Suprapubic skin (tissue), 4 donors: ENCODE data around the gene SUGT1. TPM values are rescaled to one million over a fixed set of nuclear protein-coding genes. Genes with fewer than 3 reads are reported as not detected.
"Not testable (repeated sequence)": the region's sequence is repeated elsewhere in the genome, so short reads cannot be mapped to it uniquely, and the experiment has no call there.

Experiments used
- DNase-seq, 2 donors: peaks; one replicate each; pipeline ENCODE4 v3.0.0-alpha.2; 2019; ENCODE audit warnings: low spot score in 2 of 2
- H3K27ac ChIP-seq: fragments of 200-600 bp; sonication (generic); one replicate; pipeline ENCODE4 v1.5.1; 2019
- H3K27me3 ChIP-seq: fragments of 200-600 bp; sonication (generic); one replicate; pipeline ENCODE4 v1.5.1; 2019
- H3K36me3 ChIP-seq: fragments of 200-600 bp; sonication (generic); one replicate; pipeline ENCODE4 v1.5.1; 2019
- H3K4me1 ChIP-seq: fragments of 200-600 bp; sonication (generic); one replicate; pipeline ENCODE4 v1.5.1; 2019
- H3K4me3 ChIP-seq: fragments of 200-600 bp; sonication (generic); one replicate; pipeline ENCODE4 v1.5.1; 2019; ENCODE audit warnings: mild to moderate bottlenecking
- H3K9me3 ChIP-seq: fragments of 200-600 bp; sonication (generic); one replicate; pipeline ENCODE4 v1.5.1; 2019
- CTCF ChIP-seq, 2 donors: fragments of 200-600 bp in 1 of 2; fragments of 450-650 bp in 1 of 2; sonication (generic) in 1 of 2; IDR thresholded peaks; one replicate each; pipeline ENCODE4 v1.5.1; 2016 to 2019; ENCODE audit warnings: antibody characterized with exemption in 2 of 2, mild to moderate bottlenecking in 1 of 2, moderate library complexity in 1 of 2
- EP300 ChIP-seq: sonication (generic); formaldehyde crosslinking; IDR thresholded peaks from one replicate; pipeline ENCODE4 v1.6.1; 2017; ENCODE audit warnings: antibody characterized with exemption
- POLR2A ChIP-seq, 2 donors: fragments of 450-650 bp; IDR thresholded peaks; one replicate each; pipeline ENCODE4 v1.6.1; 2017; ENCODE audit warnings: antibody characterized with exemption in 2 of 2, mild to moderate bottlenecking in 2 of 2, moderate library complexity in 2 of 2
- POLR2AphosphoS5 ChIP-seq, 3 donors: sonication (generic); formaldehyde crosslinking; IDR thresholded peaks; one replicate each; pipeline ENCODE4 v1.6.1; 2017; ENCODE audit warnings: antibody characterized with exemption in 3 of 3
- WGBS: methylation state at CpG from one replicate; pipeline ENCODE4 v1.1.5; 2018; 5-methylcytosine and 5-hydroxymethylcytosine counted together
- total RNA-seq, 4 donors: library from RNA; depleted of rRNA; stranded (reverse); fragments of >200 nt; gene quantifications; one replicate each; pipeline ENCODE4 v1.1.0, GENCODE V29; 2016

The SUGT1 gene
- total RNA-seq, 4 donors from 2014 or later: 23.7 to 38.2 (median 28.8) TPM

- WGBS: 79% methylated on average over 1 of the region's 1 CpG
Observed at GRCh38 chr13:52673465-52673864, 20.8 kb downstream of the SUGT1 start.

GRCh38 chr13:52677823-52678222, 25.2 kb downstream of the SUGT1 start:
- no peaks in the 10 kb centered on the region for H3K27me3 ChIP-seq
- peaks cover 68% of the 10 kb centered on the region for H3K36me3 ChIP-seq
- no peak overlapping the region for H3K4me3 ChIP-seq
- H3K4me1 ChIP-seq: no peaks in the 10 kb centered on the region
- 100% methylated on average over 1 of the region's 1 CpG for WGBS
- TF ChIP-seq POLR2AphosphoS5 (IDR thresholded peaks at IDR 0.05) (no peak), CTCF (IDR thresholded peaks at IDR 0.05) (no peak), POLR2A (IDR thresholded peaks at IDR 0.05) (no peak), EP300 (no peak)
- no peaks in the 10 kb centered on the region for H3K9me3 ChIP-seq
- no peak overlapping the region for H3K27ac ChIP-seq
- no peak for DNase-seq

More at GRCh38 chr13:52673465-52673864, 20.8 kb downstream of the SUGT1 start:
- TF ChIP-seq EP300: no peak
- no peak for TF ChIP-seq CTCF (IDR thresholded peaks at IDR 0.05)
- no peak for TF ChIP-seq POLR2A (IDR thresholded peaks at IDR 0.05)
- TF ChIP-seq POLR2AphosphoS5 (IDR thresholded peaks at IDR 0.05): no peak
- Histone ChIP-seq H3K36me3 (peaks cover 40% of the 10 kb centered on the region), H3K9me3 (no peaks in the 10 kb centered on the region), H3K4me1 (no peaks in the 10 kb centered on the region), H3K27ac (no peak overlapping the region), H3K27me3 (no peaks in the 10 kb centered on the region), H3K4me3 (no peak overlapping the region)
- DNase-seq: no peak

GRCh38 chr13:52685806-52686205, 33.2 kb downstream of the SUGT1 start:
- H3K4me3 ChIP-seq, H3K27ac ChIP-seq, H3K27me3 ChIP-seq, H3K9me3 ChIP-seq, H3K4me1 ChIP-seq, DNase-seq: not testable (repeated sequence)
- peaks cover 60% of the 10 kb centered on the region for H3K36me3 ChIP-seq
- 94% methylated on average over 9 of the region's 9 CpGs for WGBS

- TF ChIP-seq CTCF (IDR thresholded peaks at IDR 0.05) (no peak), POLR2A (IDR thresholded peaks at IDR 0.05) (no peak), EP300 (no peak), POLR2AphosphoS5 (IDR thresholded peaks at IDR 0.05) (no peak)
- Histone ChIP-seq H3K27ac (no peak overlapping the region), H3K27me3 (no peaks in the 10 kb centered on the region), H3K4me3 (no peak overlapping the region), H3K4me1 (no peaks in the 10 kb centered on the region), H3K36me3 (peaks cover 57% of the 10 kb centered on the region), H3K9me3 (no peaks in the 10 kb centered on the region)
- WGBS: 94% methylated on average over 4 of the region's 4 CpGs
- no peak for DNase-seq
Observed at GRCh38 chr13:52686376-52686775, 33.7 kb downstream of the SUGT1 start.

GRCh38 chr13:52695856-52696255, 43.2 kb downstream of the SUGT1 start:
- DNase-seq: no peak
- Histone ChIP-seq H3K27me3 (no peaks in the 10 kb centered on the region), H3K9me3 (no peaks in the 10 kb centered on the region), H3K27ac (no peak overlapping the region), H3K4me3 (no peak overlapping the region), H3K4me1 (no peaks in the 10 kb centered on the region), H3K36me3 (peaks cover 3% of the 10 kb centered on the region)
- WGBS: 89% methylated on average over 3 of the region's 3 CpGs
- no peak for TF ChIP-seq POLR2A (IDR thresholded peaks at IDR 0.05)
- TF ChIP-seq POLR2AphosphoS5 (IDR thresholded peaks at IDR 0.05): no peak

- Histone ChIP-seq H3K27me3 (no peaks in the 10 kb centered on the region), H3K27ac (no peak overlapping the region), H3K4me3 (no peak overlapping the region), H3K4me1 (no peaks in the 10 kb centered on the region), H3K9me3 (no peaks in the 10 kb centered on the region), H3K36me3 (no peaks in the 10 kb centered on the region)
- DNase-seq: no peak
- TF ChIP-seq CTCF (IDR thresholded peaks at IDR 0.05) (no peak), POLR2AphosphoS5 (IDR thresholded peaks at IDR 0.05) (no peak), POLR2A (IDR thresholded peaks at IDR 0.05) (no peak), EP300 (no peak)
- 94% methylated on average over 5 of the region's 5 CpGs for WGBS
Observed at GRCh38 chr13:52696566-52696965, 43.9 kb downstream of the SUGT1 start.
